Nephron (organoid): Measurements from ENCODE around the gene RAF1.

ENCODE experiments used
- H3K27ac Mint-ChIP-seq, 3 experiments: 2 replicates each; pipeline ENCODE4 v1.8.0; 2020; ENCODE audit warnings: mixed read lengths in 3 of 3, mild to moderate bottlenecking in 2 of 3, moderate library complexity in 1 of 3
- H3K27me3 Mint-ChIP-seq: 2 replicates; pipeline ENCODE4 v1.8.0; 2021; ENCODE audit warnings: low read depth, mild to moderate bottlenecking, moderate library complexity, mixed read lengths
- H3K36me3 Mint-ChIP-seq: 2 replicates; pipeline ENCODE4 v1.8.0; 2020; ENCODE audit warnings: low read depth, mixed read lengths
- H3K4me1 Mint-ChIP-seq: 2 replicates; pipeline ENCODE4 v1.8.0; 2020; ENCODE audit warnings: mixed read lengths
- H3K4me3 Mint-ChIP-seq, 3 experiments: 2 replicates each; pipeline ENCODE4 v1.8.0; 2020; ENCODE audit warnings: mild to moderate bottlenecking in 3 of 3, mixed read lengths in 3 of 3, moderate library complexity in 2 of 3
- H3K9me3 Mint-ChIP-seq: 2 replicates; pipeline ENCODE4 v1.8.0; 2020; ENCODE audit warnings: mixed read lengths
- CTCF ChIP-seq, 3 experiments: fragments of 200-600 bp; sonication (generic); IDR thresholded peaks; one replicate each; pipeline ENCODE4 v1.5.0; 2021; ENCODE audit warnings: antibody characterized with exemption in 3 of 3; ENCODE audit not compliant: unreplicated experiment in 3 of 3

Gene RAF1

DNA sequence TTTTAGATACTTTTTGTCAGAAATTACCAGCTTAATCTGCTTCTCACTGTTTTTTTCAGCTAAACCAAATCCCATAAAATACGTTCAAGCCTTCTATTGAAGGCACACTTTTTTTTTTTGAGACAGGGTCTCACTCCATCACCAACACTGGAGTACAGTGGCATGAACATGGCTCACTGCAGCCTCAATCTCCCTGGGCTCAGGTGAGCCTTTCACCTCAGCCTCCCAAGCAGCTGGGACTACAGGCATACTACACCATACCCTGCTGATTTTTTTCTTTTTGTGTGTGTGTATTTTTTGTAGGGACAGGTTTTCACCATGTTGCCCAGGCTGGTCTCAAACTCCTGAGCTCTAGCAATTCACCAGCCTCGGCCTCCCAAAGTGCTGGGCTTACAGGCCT lies 3.7 kb downstream of the RAF1 start:
- Mint-ChIP-seq H3K36me3 (peaks cover 8% of the 10 kb centered on the region), H3K9me3 (no peaks in the 10 kb centered on the region), H3K4me3 (peak overlapping the region in 1 of 3 experiments; percentile 8), H3K27ac (peak overlapping the region in 2 of 3 experiments; percentile 54 to 57), H3K27me3 (no peaks in the 10 kb centered on the region), H3K4me1 (peaks cover 54% of the 10 kb centered on the region)
- TF ChIP-seq CTCF (IDR thresholded peaks at IDR 0.05; ENCODE audit: unreplicated experiment in 3 of 3): no peak

DNA sequence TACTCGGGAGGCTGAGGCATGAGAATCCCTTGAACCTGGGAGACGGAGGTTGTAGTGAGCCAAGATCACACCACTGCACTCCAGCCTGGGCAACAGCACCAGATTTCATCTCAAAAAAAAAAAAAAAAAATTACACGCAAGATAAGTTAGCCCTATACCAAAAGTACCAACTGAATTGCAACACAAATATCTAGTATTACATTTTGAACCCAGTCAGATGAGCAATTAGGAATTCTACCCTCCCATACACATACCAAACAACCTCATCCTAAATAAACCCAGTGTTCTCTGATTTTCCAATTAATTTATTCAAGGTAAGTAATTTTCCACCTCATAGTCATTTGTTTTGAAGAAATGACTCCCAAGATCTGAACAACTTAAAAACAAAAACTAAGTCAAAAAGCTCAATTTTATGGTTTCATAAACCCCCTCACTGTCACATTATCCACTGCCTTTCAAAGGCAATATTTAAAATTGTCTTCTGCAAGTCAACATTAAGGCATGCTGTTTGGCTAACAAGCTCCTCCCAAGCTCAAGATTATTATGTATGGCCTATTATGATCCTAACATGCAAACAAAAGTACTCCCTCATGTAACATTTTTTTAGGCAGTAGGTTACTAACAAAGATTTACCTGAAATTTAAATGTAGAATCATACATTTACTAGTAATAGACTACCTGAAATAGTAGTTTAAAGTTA lies 4.5 kb downstream of the RAF1 start:
- no peaks in the 10 kb centered on the region for H3K27me3 Mint-ChIP-seq
- H3K4me1 Mint-ChIP-seq: peaks cover 51% of the 10 kb centered on the region
- no peaks in the 10 kb centered on the region for H3K9me3 Mint-ChIP-seq
- peaks cover 8% of the 10 kb centered on the region for H3K36me3 Mint-ChIP-seq
- H3K27ac Mint-ChIP-seq: peak overlapping the region; percentile 12 to 54 (median 17)
- TF ChIP-seq CTCF (IDR thresholded peaks at IDR 0.05; ENCODE audit: unreplicated experiment in 3 of 3): no peak
- H3K4me3 Mint-ChIP-seq: peak overlapping the region in 1 of 3 experiments; percentile 2

- Mint-ChIP-seq H3K4me1 (peaks cover 44% of the 10 kb centered on the region), H3K36me3 (peaks cover 8% of the 10 kb centered on the region), H3K27ac (peak overlapping the region; percentile 31 to 52 (median 36)), H3K9me3 (no peaks in the 10 kb centered on the region), H3K4me3 (peak overlapping the region in 1 of 3 experiments; percentile 51), H3K27me3 (no peaks in the 10 kb centered on the region)
- TF ChIP-seq CTCF (IDR thresholded peaks at IDR 0.05; ENCODE audit: unreplicated experiment in 3 of 3): no peak
Observed at GRCh38 chr3:12658593-12659058, 5.3 kb downstream of the RAF1 start.

DNA sequence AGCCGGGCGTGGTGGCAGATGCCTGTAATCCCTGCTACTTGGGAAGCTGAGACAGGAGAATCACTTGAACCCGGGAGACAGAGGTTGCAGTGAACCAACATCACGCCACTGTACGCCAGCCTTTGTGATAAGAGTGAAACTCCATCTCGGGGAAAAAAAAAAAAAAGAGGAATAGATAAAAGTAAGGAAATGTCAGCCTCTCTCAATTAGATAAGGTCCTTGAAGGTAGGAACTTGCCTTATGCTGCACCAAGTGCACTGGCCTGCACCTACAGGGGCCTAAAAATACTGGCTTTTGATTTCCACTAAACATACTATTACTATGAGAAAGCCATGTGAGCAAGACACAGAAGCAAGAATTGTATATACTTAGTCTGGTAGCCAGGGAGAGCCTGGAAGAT lies 7.1 kb downstream of the RAF1 start:
- H3K27ac Mint-ChIP-seq: no peak overlapping the region
- no peak for TF ChIP-seq CTCF (IDR thresholded peaks at IDR 0.05; ENCODE audit: unreplicated experiment in 3 of 3)
- no peaks in the 10 kb centered on the region for H3K27me3 Mint-ChIP-seq
- peaks cover 8% of the 10 kb centered on the region for H3K36me3 Mint-ChIP-seq
- H3K9me3 Mint-ChIP-seq: no peaks in the 10 kb centered on the region
- H3K4me1 Mint-ChIP-seq: peaks cover 42% of the 10 kb centered on the region
- H3K4me3 Mint-ChIP-seq: no peak overlapping the region

DNA sequence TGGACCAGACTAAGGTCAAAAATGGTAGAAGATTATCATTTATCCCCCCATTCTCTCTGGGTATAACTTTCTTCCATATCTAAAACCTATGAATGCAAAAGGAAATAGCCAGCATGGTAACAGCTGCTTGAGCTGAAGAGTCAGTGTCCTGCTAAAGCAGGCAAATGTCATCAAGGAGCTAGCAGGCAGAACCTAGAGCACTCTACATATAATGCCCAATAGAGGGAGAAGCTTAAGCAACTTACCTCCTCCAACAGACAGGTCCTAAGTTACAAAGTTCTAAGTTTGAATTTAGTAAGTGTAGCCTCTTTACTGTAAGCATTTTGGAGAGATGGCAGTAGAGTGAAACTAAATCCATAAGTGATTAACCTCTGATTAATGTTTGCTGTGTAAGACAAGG lies 7.7 kb downstream of the RAF1 start:
- H3K4me3 Mint-ChIP-seq: no peak overlapping the region
- peaks cover 8% of the 10 kb centered on the region for H3K36me3 Mint-ChIP-seq
- TF ChIP-seq CTCF (IDR thresholded peaks at IDR 0.05; ENCODE audit: unreplicated experiment in 3 of 3): no peak
- no peaks in the 10 kb centered on the region for H3K9me3 Mint-ChIP-seq
- peaks cover 42% of the 10 kb centered on the region for H3K4me1 Mint-ChIP-seq
- peak overlapping the region; percentile 5 to 79 (median 72) for H3K27ac Mint-ChIP-seq
- H3K27me3 Mint-ChIP-seq: no peaks in the 10 kb centered on the region

- no peak for TF ChIP-seq CTCF (IDR thresholded peaks at IDR 0.05; ENCODE audit: unreplicated experiment in 3 of 3)
- Mint-ChIP-seq H3K36me3 (peaks cover 8% of the 10 kb centered on the region), H3K27ac (peak overlapping the region in 2 of 3 experiments; percentile 5 to 72), H3K4me1 (peaks cover 44% of the 10 kb centered on the region), H3K27me3 (no peaks in the 10 kb centered on the region), H3K9me3 (no peaks in the 10 kb centered on the region), H3K4me3 (no peak overlapping the region)
Observed at GRCh38 chr3:12655701-12656100, 8.2 kb downstream of the RAF1 start.
